Measurements from ENCODE around the gene TMOD1. TPM values are rescaled to one million over a fixed set of nuclear protein-coding genes. Genes with fewer than 3 reads are reported as not detected.
"Not testable (repeated sequence)": the region's sequence is repeated elsewhere in the genome, so short reads cannot be mapped to it uniquely, and the experiment has no call there.

Gene TMOD1
- polyA plus RNA-seq, 1 donor = 1.7 TPM

- not testable (repeated sequence) for DNase-seq
Observed at GRCh38 chr9:97498846-97499245, 2.6 kb upstream of the TMOD1 start.

- no peak for DNase-seq
Observed at GRCh38 chr9:97500263-97500662, 1.2 kb upstream of the TMOD1 start.

- no peak for DNase-seq
Observed at GRCh38 chr9:97500765-97501176, 695 bp upstream of the TMOD1 start.

- DNase-seq = no peak
Observed at GRCh38 chr9:97501972-97502221, 431 bp downstream of the TMOD1 start.

- DNase-seq = no peak
Observed at GRCh38 chr9:97502222-97502983, 937 bp downstream of the TMOD1 start.

- no peak for DNase-seq
Observed at GRCh38 chr9:97502984-97503861, 1.8 kb downstream of the TMOD1 start.

- no peak for DNase-seq
Observed at GRCh38 chr9:97503862-97504210, 2.4 kb downstream of the TMOD1 start.

GRCh38 chr9:97504381-97505216 lies 3.1 kb downstream of the TMOD1 start:
- DNase-seq = no peak

GRCh38 chr9:97505845-97506244 lies 4.4 kb downstream of the TMOD1 start:
- DNase-seq = no peak

- no peak for DNase-seq
Observed at GRCh38 chr9:97506306-97506705, 4.8 kb downstream of the TMOD1 start.

GRCh38 chr9:97506787-97507186 lies 5.3 kb downstream of the TMOD1 start:
- no peak for DNase-seq

GRCh38 chr9:97507428-97507984 lies 6.0 kb downstream of the TMOD1 start:
- DNase-seq = no peak

GRCh38 chr9:97508852-97509251 lies 7.4 kb downstream of the TMOD1 start:
- DNase-seq = no peak

GRCh38 chr9:97510797-97511654 lies 9.6 kb downstream of the TMOD1 start:
- no peak for DNase-seq

- DNase-seq = no peak
Observed at GRCh38 chr9:97511655-97512427, 10.4 kb downstream of the TMOD1 start.

GRCh38 chr9:97512966-97513560 lies 11.6 kb downstream of the TMOD1 start:
- DNase-seq = no peak

GRCh38 chr9:97514531-97514930 lies 13.1 kb downstream of the TMOD1 start:
- no peak for DNase-seq

- DNase-seq = no peak
Observed at GRCh38 chr9:97515662-97516061, 14.2 kb downstream of the TMOD1 start.

- DNase-seq = no peak
Observed at GRCh38 chr9:97516111-97516510, 14.6 kb downstream of the TMOD1 start.

Data from left kidney (tissue), 2 donors.